H1 (cell line): ENCODE data around the gene PTCH2. TPM values are rescaled to one million over a fixed set of nuclear protein-coding genes. Genes with fewer than 3 reads are reported as not detected.
"Not testable (repeated sequence)": the region's sequence is repeated elsewhere in the genome, so short reads cannot be mapped to it uniquely, and the experiment has no call there.

ENCODE experiments used
- CTCF ChIA-PET: fragments of 300-600 bp; sonication (Branson Sonifier 250); formaldehyde crosslinking; loops from one replicate; lab custom pipeline; 2021; ENCODE audit not compliant: partially characterized antibody; lab: Charles Lee
- POLR2A ChIA-PET: fragments of 300-600 bp; sonication (Branson Sonifier 250); formaldehyde crosslinking; loops from one replicate; lab custom pipeline; 2021; ENCODE audit warnings: inconsistent platforms; ENCODE audit not compliant: partially characterized antibody; lab: Charles Lee
- DNase-seq, 2 experiments: peaks; one replicate each; pipeline versions ENCODE4 v3.0.0 to v3.0.0-alpha.2; 2010 to 2022; ENCODE audit warnings: low spot score in 2 of 2, low read depth in 1 of 2, mixed read lengths in 1 of 2
- FAIRE-seq: peaks from 2 replicates; lab custom pipeline; 2011; peaks lifted over from hg19 to GRCh38; lab: Jason Lieb, UNC
- H2AFZ ChIP-seq: 2 replicates; pipeline ENCODE4 v1.8.1; 2012; ENCODE audit warnings: low read length, inconsistent platforms
- H2AK5ac ChIP-seq: 2 replicates; pipeline ENCODE4 v1.6.1; 2013; ENCODE audit warnings: low read depth, low read length
- H2BK120ac ChIP-seq: replicated peaks from 2 replicates; pipeline ENCODE3; 2013; ENCODE audit warnings: low read depth, low read length, inconsistent platforms
- H2BK12ac ChIP-seq: 2 replicates; pipeline ENCODE4 v1.6.1; 2013; ENCODE audit warnings: low read depth, low read length
- H2BK15ac ChIP-seq: 2 replicates; pipeline ENCODE4 v1.6.1; 2013; ENCODE audit warnings: low read length
- H2BK20ac ChIP-seq: 2 replicates; pipeline ENCODE4 v1.6.1; 2013; ENCODE audit warnings: low read length
- H2BK5ac ChIP-seq: 2 replicates; pipeline ENCODE4 v1.6.1; 2013; ENCODE audit warnings: low read depth, low read length
- H3K14ac ChIP-seq: 2 replicates; pipeline ENCODE4 v1.6.1; 2013; ENCODE audit warnings: inconsistent platforms; ENCODE audit not compliant: insufficient read length
- H3K18ac ChIP-seq: 2 replicates; pipeline ENCODE4 v1.6.1; 2013; ENCODE audit warnings: low read length; ENCODE audit errors: extremely low read depth
- H3K23ac ChIP-seq: 2 replicates; pipeline ENCODE4 v1.6.1; 2013; ENCODE audit warnings: inconsistent platforms; ENCODE audit not compliant: insufficient read length
- H3K23me2 ChIP-seq: 2 replicates; pipeline ENCODE4 v1.6.1; 2013; ENCODE audit warnings: low read depth, low read length
- H3K27ac ChIP-seq: 2 replicates; pipeline ENCODE4 v1.6.1; 2011; ENCODE audit warnings: low read depth, low read length, inconsistent platforms
- H3K27me3 ChIP-seq, 4 experiments: replicated peaks in 1 of 4; 1 replicate in 1 of 4; 2 replicates in 3 of 4; pipeline versions ENCODE4 v1.6.1 to v1.8.1; 2011 to 2013; ENCODE audit warnings: low read length in 3 of 4, mild to moderate bottlenecking in 3 of 4, inconsistent platforms in 2 of 4, mixed read lengths in 2 of 4, moderate library complexity in 1 of 4; ENCODE audit not compliant: control insufficient read depth in 3 of 4, insufficient read depth in 3 of 4; ENCODE audit errors: extremely low read depth in 1 of 4
- H3K36me3 ChIP-seq, 4 experiments: 2 replicates each; pipeline versions ENCODE4 v1.6.1 to v1.8.1; 2011 to 2013; ENCODE audit warnings: mild to moderate bottlenecking in 4 of 4, low read length in 3 of 4, moderate library complexity in 2 of 4, control low read depth in 1 of 4, inconsistent platforms in 1 of 4; ENCODE audit not compliant: insufficient read depth in 4 of 4, control insufficient read depth in 2 of 4
- H3K4ac ChIP-seq: replicated peaks from 2 replicates; pipeline ENCODE3; 2013; ENCODE audit warnings: low read length, low read depth, mixed read lengths, inconsistent platforms; ENCODE audit not compliant: insufficient read length
- H3K4me1 ChIP-seq, 4 experiments: replicated peaks in 1 of 4; 1 replicate in 1 of 4; 2 replicates in 3 of 4; pipeline versions ENCODE4 v1.6.1 to v1.8.1; 2011 to 2013; ENCODE audit warnings: low read length in 3 of 4, inconsistent platforms in 2 of 4, mixed read lengths in 1 of 4; ENCODE audit not compliant: insufficient read depth in 4 of 4, control insufficient read depth in 3 of 4
- H3K4me2 ChIP-seq, 2 experiments: 2 replicates each; pipeline versions ENCODE4 v1.6.1 to v1.8.1; 2011 to 2013; ENCODE audit warnings: low read depth in 2 of 2, low read length in 2 of 2, control low read depth in 1 of 2, inconsistent platforms in 1 of 2, mild to moderate bottlenecking in 1 of 2; ENCODE audit not compliant: insufficient read depth in 1 of 2
- H3K4me3 ChIP-seq, 4 experiments: fragments of 200-600, 300-600 bp in 1 of 4; sonication (generic), shearing (Covaris generic), sonication (Bioruptor Twin) in 1 of 4; 2 replicates each; pipeline versions ENCODE4 v1.5.1 to v1.8.1; 2011 to 2016; ENCODE audit warnings: low read length in 4 of 4, low read depth in 3 of 4, control low read depth in 2 of 4, inconsistent platforms in 2 of 4, mild to moderate bottlenecking in 2 of 4, mixed read lengths in 1 of 4, moderate library complexity in 1 of 4; ENCODE audit not compliant: insufficient read depth in 2 of 4; ENCODE audit errors: extremely low read depth in 1 of 4
- H3K56ac ChIP-seq: replicated peaks from 2 replicates; pipeline ENCODE3; 2013; ENCODE audit warnings: low read depth, mild to moderate bottlenecking, mixed read lengths, low read length, inconsistent platforms; ENCODE audit not compliant: insufficient read length
- H3K79me1 ChIP-seq: 2 replicates; pipeline ENCODE4 v1.6.1; 2013; ENCODE audit warnings: low read depth, low read length, control low read depth
- H3K79me2 ChIP-seq, 2 experiments: 2 replicates each; pipeline versions ENCODE4 v1.6.1 to v1.8.1; 2012 to 2013; ENCODE audit warnings: low read length in 2 of 2, mild to moderate bottlenecking in 2 of 2, inconsistent platforms in 1 of 2; ENCODE audit not compliant: insufficient read depth in 2 of 2, control insufficient read depth in 1 of 2
- H3K9ac ChIP-seq, 4 experiments: replicated peaks in 1 of 4; 1 replicate in 1 of 4; 2 replicates in 3 of 4; pipeline versions ENCODE4 v1.6.1 to v1.8.1; 2011 to 2013; ENCODE audit warnings: low read depth in 3 of 4, low read length in 3 of 4, control low read depth in 2 of 4, mild to moderate bottlenecking in 2 of 4, moderate library complexity in 2 of 4, inconsistent platforms in 1 of 4; ENCODE audit errors: extremely low read depth in 1 of 4
- H3K9me3 ChIP-seq, 2 experiments: 2 replicates each; pipeline versions ENCODE4 v1.6.1 to v1.8.1; 2012 to 2013; ENCODE audit warnings: mild to moderate bottlenecking in 2 of 2, moderate library complexity in 2 of 2, control low read depth in 1 of 2, inconsistent platforms in 1 of 2, low read depth in 1 of 2, low read length in 1 of 2, mixed read lengths in 1 of 2; ENCODE audit not compliant: insufficient read depth in 2 of 2
- H4K20me1 ChIP-seq, 2 experiments: replicated peaks in 1 of 2; 2 replicates each; pipeline versions ENCODE3 to v1.8.1; 2011 to 2013; ENCODE audit warnings: inconsistent platforms in 2 of 2, low read length in 2 of 2, mild to moderate bottlenecking in 1 of 2; ENCODE audit not compliant: insufficient read depth in 2 of 2, control insufficient read depth in 1 of 2
- H4K5ac ChIP-seq: 2 replicates; pipeline ENCODE4 v1.6.1; 2013; ENCODE audit warnings: low read length, low read depth, mixed read lengths, inconsistent platforms; ENCODE audit not compliant: insufficient read length
- H4K8ac ChIP-seq: 2 replicates; pipeline ENCODE4 v1.8.0; 2013; ENCODE audit warnings: mild to moderate bottlenecking, moderate library complexity, low read length, inconsistent platforms; ENCODE audit not compliant: insufficient read depth; ENCODE audit errors: extremely low read depth
- H4K91ac ChIP-seq: replicated peaks from 2 replicates; pipeline ENCODE3; 2013; ENCODE audit warnings: low read length, mixed read lengths, inconsistent platforms; ENCODE audit not compliant: insufficient read length
- CTBP2 ChIP-seq: IDR thresholded peaks from 2 replicates; pipeline ENCODE4 v1.7.0; 2011; ENCODE audit warnings: borderline replicate concordance, mild to moderate bottlenecking, moderate library complexity, mixed read lengths, low read length; ENCODE audit not compliant: insufficient read depth, insufficient read length
- CTCF ChIP-seq, 3 experiments: IDR thresholded peaks; 1 replicate in 2 of 3; 2 replicates in 1 of 3; pipeline versions ENCODE4 v1.5.1 to v1.6.1; 2011; ENCODE audit warnings: low read length in 3 of 3, mild to moderate bottlenecking in 3 of 3, inconsistent platforms in 2 of 3, low read depth in 1 of 3, moderate library complexity in 1 of 3; ENCODE audit not compliant: insufficient read depth in 1 of 3; ENCODE audit errors: control extremely low read depth in 1 of 3
- MAFK ChIP-seq: IDR thresholded peaks from 2 replicates; pipeline ENCODE4 v1.6.1; 2012; ENCODE audit warnings: low read depth, mild to moderate bottlenecking, improper control_type of control experiment, low read length
- POLR2A ChIP-seq, 2 experiments: IDR thresholded peaks; 1 replicate in 1 of 2; 2 replicates in 1 of 2; pipeline ENCODE4 v1.6.1; 2011; ENCODE audit warnings: low read depth in 2 of 2, low read length in 2 of 2, mild to moderate bottlenecking in 2 of 2; ENCODE audit errors: control extremely low read depth in 1 of 2
- POU5F1 ChIP-seq: IDR thresholded peaks from 2 replicates; pipeline ENCODE4 v1.6.1; 2011; ENCODE audit warnings: low read depth, mild to moderate bottlenecking, low read length, moderate library complexity
- RAD21 ChIP-seq, 2 experiments: IDR thresholded peaks in 1 of 2; conservative IDR thresholded peaks in 1 of 2; 2 replicates each; pipeline ENCODE4 v1.6.1; 2011; ENCODE audit warnings: low read depth in 2 of 2, low read length in 2 of 2, improper control_type of control experiment in 1 of 2, inconsistent platforms in 1 of 2, mild to moderate bottlenecking in 1 of 2, moderate library complexity in 1 of 2
- RNF2 ChIP-seq: fragments of 200-900, 300-1000 bp; sonication (generic); IDR thresholded peaks from 2 replicates; pipeline ENCODE4 v1.7.1; 2016; ENCODE audit warnings: borderline replicate concordance, low read depth, mild to moderate bottlenecking, antibody characterized with exemption, low read length; ENCODE audit not compliant: poor library complexity, severe bottlenecking; ENCODE audit errors: missing control alignments
- SP4 ChIP-seq: IDR thresholded peaks from 2 replicates; pipeline ENCODE4 v1.6.1; 2012; ENCODE audit warnings: low read length, inconsistent platforms
- SRF ChIP-seq: IDR thresholded peaks from 2 replicates; pipeline ENCODE4 v1.6.1; 2011; ENCODE audit warnings: mild to moderate bottlenecking, low read depth, low read length, moderate library complexity
- WGBS, 2 experiments: shearing (Covaris generic) in 1 of 2; methylation state at CpG; one replicate each; pipeline versions ENCODE4 v1.1.6 to v1.1.7; 2013 to 2015; ENCODE audit warnings: low lambda C conversion rate in 2 of 2, mixed read lengths in 2 of 2, inconsistent platforms in 1 of 2, low coverage in 1 of 2, missing lambda C conversion rate in 1 of 2; ENCODE audit not compliant: insufficient replicate concordance in 2 of 2, insufficient coverage in 1 of 2, insufficient read length in 1 of 2; ENCODE audit errors: extremely low coverage in 1 of 2, missing lambda C conversion rate in 1 of 2; 5-methylcytosine and 5-hydroxymethylcytosine counted together
- polyA plus RNA-seq, 7 experiments: library from polyadenylated mRNA; depleted of rRNA in 3 of 7; stranded (reverse) in 5 of 7; unstranded in 2 of 7; fragments of >200 nt in 5 of 7; fragments of 200-250 nt in 2 of 7; gene quantifications; 1 replicate in 5 of 7; 2 replicates in 1 of 7; 4 replicates in 1 of 7; pipeline versions ENCODE4 v1.2.1 to v1.2.3, GENCODE V29; 2011 to 2013; ENCODE audit warnings: missing spikeins in 2 of 7, mixed read lengths in 2 of 7
- total RNA-seq: library from RNA; stranded (reverse); fragmentation: NEBNext Ultra II Directional; extraction: Animal tissue kit (Norgen Biotek cat#: 25700); gene quantifications from 2 replicates; pipeline ENCODE4 v1.2.1, GENCODE V29; 2021

PTCH2 gene
- total and polyA plus RNA-seq, 2 of the 8 experiments (the other 6 are each of a cell fraction or from before 2014, with no cell fraction given): 0.35 to 1.2 TPM

- TF ChIP-seq RNF2 (no peak), POLR2A (IDR thresholded peaks at IDR 0.05; ENCODE audit: control extremely low read depth in 1 of 2, low read depth in 2 of 2, low read length in 2 of 2) (no peak), RAD21 (IDR thresholded peaks at IDR 0.05 in 1 of 2, conservative IDR thresholded peaks at IDR 0.05 in 1 of 2; ENCODE audit: low read depth in 2 of 2, low read length in 2 of 2) (no peak), MAFK (no peak), SP4 (no peak), POU5F1 (no peak), CTCF (IDR thresholded peaks at IDR 0.05; ENCODE audit: control extremely low read depth in 1 of 3, insufficient read depth in 1 of 3, low read depth in 1 of 3, low read length in 3 of 3) (no peak), SRF (no peak), CTBP2 (no peak)
These were observed 25.7 kb downstream of the PTCH2 start (continued) for GRCh38 chr1:44817307-44817706.

- not testable (repeated sequence) for FAIRE-seq, H2BK5ac ChIP-seq, H4K5ac ChIP-seq, H4K8ac ChIP-seq, H3K79me2 ChIP-seq, H3K23ac ChIP-seq, H3K18ac ChIP-seq, H3K4ac ChIP-seq, H2AK5ac ChIP-seq, H3K14ac ChIP-seq, DNase-seq, H3K79me1 ChIP-seq, H3K27me3 ChIP-seq, H3K9me3 ChIP-seq, H3K56ac ChIP-seq, H3K9ac ChIP-seq, H3K4me3 ChIP-seq, H2BK12ac ChIP-seq, H4K91ac ChIP-seq, H3K36me3 ChIP-seq, H3K4me2 ChIP-seq, H2BK20ac ChIP-seq, H2BK15ac ChIP-seq, H2AFZ ChIP-seq, H3K27ac ChIP-seq, H2BK120ac ChIP-seq, H4K20me1 ChIP-seq
- ChIA-PET POLR2A (interaction anchor here (0.6 to 16.6 kb wide), 4 partner anchors 10 to 488 kb away, joined by 3 to 547 read pairs (median 44); partner anchors contain the start of genes BTBD19, DYNLT4, PLK3 and RNU5D-1), CTCF (interaction anchor here (0.8 to 6.0 kb wide), 5 partner anchors 10 to 31 kb away, joined by 3 to 51 read pairs (median 26); partner anchors contain the start of genes BEST4 and PLK3)
- 96% methylated on average over 9 of the region's 9 CpGs; no CpG with 5 or more reads in 1 of the 2 experiments for WGBS, 2 experiments
- Histone ChIP-seq H3K23me2 (peaks cover 13% of the 10 kb centered on the region), H3K4me1 (peaks cover 2 to 11% (median 9%) of the 10 kb centered on the region in 4 experiments; a peak in 6 of 7 replicates)
These were observed 27.1 kb downstream of the PTCH2 start for GRCh38 chr1:44815926-44816325.
